ENCODE measurements around the gene LRRC32.
"Not testable (repeated sequence)": the region's sequence is repeated elsewhere in the genome, so short reads cannot be mapped to it uniquely, and the experiment has no call there.

Gene LRRC32

DNA sequence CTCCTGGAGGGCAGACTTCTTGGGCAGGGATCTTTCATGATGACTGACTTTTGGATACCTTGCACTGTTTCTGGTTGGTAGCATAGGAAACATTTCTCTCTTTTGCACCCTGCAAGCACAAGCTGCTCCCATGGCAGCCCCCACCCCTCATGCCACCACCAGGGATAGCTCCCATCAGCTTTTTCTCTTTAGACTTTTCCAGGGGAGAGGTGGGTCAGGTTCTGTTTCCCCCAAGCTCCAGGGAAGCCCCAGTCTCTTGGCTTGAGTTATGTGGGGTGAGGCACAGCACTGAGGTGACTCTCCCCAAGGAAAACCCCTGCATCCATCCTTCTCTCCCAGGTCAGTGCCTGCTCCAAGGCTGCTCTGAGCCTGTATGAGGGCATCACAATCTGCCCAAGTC lies 22.5 kb downstream of the LRRC32 start:
- no peak for DNase-seq (ENCODE audit: low read depth)

DNA sequence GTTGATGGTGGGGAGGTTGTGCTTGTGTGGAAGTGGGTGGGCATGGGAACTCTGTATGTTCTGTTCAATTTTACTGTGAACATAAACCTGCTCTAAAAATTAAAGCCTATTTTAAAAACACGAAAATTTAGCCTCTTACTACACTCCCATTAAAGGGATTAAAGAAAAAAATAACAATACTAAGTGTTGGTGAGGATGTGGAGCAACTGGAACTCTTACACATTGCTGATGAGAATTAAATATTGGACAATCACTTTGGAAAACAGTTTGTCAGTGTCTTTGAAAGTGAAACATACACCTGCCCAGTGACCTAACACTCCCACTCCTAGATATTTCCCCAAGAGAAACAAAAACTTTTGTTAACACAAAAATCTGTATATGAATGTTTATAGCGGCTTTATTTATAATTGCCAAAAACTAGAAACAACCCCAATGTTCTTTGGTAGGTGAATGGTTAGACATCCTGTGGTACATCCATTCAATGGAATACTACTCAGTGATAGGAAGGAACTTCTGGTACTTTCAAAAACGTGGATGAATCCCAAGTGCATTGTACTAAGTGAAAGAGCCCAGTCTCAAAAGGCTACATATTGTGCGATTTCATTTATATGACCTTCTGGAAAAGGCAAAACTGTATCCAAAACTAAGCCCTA lies 23.5 kb downstream of the LRRC32 start:
- DNase-seq (ENCODE audit: low read depth) = no peak

DNA sequence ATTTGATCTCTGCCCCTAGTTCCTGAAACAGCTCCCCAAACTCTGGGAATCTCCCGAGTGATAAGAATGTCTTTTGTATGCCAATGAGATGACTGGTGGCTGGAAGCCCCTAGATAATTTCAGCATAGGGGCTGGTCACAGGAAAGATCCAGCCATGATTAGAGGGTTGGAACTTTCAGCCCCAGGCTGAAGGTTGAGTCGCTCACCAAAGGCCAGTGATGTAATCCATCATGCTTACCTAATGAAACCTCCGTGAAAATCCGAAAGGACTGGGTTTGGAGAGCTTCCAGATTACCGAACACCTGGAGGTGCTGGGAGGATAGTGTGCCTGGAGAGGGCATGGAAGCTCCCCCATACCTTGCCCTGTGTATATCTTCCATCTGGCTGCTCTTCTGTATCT lies 26.0 kb downstream of the LRRC32 start:
- no peak for DNase-seq (ENCODE audit: low read depth)

DNA sequence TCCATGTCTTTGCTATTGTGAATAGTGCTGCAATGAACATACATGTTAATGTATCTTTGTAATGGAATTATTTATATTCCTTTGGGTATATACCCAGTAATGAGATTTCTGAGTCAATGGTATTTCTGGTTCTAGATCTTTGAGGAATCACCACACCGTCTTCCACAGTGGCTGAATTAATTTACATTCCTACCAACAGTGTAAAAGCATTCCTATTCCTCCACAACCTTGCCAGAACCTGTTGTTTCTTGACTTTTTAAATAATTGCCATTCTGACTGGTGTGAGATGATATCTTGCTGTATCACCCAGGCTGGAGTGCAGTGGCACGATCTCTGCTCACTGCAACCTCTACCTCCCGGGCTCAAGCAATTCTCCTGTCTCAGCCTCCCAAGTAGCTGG lies 26.8 kb downstream of the LRRC32 start:
- DNase-seq (ENCODE audit: low read depth) = not testable (repeated sequence)

DNA sequence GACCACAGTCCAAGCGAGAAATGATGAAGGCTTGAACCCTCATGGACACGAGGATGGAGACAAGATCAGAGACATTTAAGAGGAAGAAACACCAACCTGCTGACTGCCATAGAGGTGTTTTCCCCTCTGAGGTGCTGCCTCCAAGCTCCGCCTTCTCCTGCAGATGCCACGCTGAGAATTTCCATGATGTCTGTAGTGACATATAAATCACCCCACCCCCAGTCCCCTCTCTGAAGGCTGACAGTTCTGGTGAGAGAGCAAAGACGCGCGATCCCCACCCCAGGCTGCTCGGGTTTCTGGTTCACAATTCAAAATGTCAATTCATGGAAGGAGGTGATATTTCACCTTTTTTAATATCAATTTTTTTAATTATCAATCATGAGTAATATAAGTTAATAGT lies 28.2 kb downstream of the LRRC32 start:
- no peak for DNase-seq (ENCODE audit: low read depth)

DNA sequence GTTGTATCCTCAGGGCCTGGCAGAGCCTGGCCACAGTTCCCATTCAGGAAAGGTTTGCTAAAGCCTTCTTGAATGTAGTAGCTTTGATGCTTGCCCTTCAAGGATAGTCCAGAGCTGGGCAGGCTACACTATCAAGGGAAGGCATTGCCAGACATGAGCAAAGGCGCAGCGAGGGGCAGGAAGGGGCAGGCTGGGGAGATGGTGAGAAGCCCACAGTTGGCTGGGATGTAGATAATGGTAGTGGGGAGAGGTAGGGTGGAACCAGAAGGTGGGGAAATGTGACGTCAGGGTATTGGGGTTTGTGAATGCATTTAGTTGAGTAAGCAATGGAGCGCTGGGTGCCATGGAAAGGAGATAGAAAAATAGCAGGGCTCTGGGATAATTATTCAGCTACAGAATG lies 28.6 kb downstream of the LRRC32 start:
- DNase-seq (ENCODE audit: low read depth) = no peak

DNA sequence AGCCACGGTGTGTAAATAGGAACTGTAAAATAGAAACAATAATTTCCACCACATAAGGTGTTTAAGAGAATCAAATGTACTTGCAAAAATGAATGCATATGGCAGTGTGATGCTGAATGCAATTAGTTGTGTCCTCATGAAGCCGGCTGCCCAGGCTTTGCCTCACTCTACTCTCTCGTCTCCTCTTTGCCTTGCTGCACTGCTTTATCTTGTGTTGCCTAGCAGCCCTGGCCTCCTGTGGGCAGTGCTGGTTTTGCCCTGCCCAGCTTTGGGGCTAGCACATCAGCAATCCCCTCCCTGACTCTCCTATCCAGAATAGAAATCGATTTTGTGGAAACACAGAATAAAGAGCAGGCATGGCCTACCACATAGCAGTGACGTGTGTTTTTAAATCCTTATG lies 30.0 kb downstream of the LRRC32 start:
- no peak for DNase-seq (ENCODE audit: low read depth)

DNA sequence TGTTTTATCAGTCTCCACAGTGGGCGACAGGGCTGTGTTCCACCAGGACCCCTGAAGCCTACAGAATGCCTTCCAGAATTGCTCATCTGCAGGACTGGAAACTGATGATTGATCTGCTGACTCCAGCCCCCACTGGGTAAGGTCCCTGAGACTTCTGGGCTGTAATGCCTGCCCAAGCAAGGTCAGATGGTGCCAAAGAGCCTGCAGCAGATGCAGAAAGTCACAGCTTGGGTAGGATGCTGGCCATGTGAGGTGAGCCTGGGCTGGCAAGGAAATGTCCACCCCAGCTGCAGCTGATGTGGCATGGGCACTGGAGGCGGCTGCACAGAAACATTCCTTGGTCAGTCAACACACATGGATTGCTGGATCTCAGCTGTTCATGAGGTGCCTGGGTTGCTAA lies 30.9 kb downstream of the LRRC32 start:
- no peak for DNase-seq (ENCODE audit: low read depth)

DNA sequence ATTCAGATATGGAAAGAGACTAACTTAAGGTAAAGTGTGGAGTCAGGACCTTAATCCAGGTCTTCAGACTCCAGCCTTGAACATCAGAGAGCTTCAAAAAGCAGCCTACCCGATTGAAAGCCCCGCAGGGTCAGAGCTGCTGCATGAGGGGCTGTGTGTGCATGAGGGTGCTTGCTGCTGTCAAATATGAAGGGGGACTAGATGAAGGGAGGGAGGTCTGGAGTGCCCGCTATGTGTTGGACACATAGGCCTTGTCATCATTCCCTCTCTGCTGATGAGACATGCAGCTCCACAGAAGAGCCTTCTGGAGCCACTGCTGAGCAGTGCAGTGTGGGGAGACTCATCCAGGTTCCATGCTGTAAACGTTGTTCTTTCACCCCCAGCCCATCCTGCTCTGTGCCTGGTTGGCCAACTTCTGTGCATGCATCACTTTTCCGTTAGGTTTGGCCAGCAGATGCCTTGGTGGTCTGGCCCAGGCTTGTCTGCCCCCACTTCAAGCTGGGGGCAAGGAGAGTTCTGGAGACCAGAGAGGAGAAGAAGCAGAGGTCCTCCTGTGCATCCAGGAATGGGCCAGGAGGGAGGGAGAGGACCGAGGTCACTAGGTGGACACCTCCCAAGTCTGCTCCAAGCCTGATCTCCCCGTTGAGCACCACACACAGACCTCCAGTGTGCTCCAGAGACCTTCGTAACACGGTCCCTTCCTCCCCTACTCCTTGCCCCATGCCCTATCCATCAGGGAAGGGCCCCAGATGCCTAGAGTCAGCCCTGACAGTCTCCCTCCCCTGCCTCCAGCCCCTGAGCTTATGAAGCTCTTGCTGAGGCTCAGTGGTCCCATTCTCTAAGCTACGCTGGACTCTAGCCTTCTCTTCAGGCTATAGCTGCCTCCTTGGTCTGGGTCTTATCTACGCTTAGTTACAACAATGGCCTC lies 32.0 kb downstream of the LRRC32 start:
- DNase-seq (ENCODE audit: low read depth) = no peak

DNA sequence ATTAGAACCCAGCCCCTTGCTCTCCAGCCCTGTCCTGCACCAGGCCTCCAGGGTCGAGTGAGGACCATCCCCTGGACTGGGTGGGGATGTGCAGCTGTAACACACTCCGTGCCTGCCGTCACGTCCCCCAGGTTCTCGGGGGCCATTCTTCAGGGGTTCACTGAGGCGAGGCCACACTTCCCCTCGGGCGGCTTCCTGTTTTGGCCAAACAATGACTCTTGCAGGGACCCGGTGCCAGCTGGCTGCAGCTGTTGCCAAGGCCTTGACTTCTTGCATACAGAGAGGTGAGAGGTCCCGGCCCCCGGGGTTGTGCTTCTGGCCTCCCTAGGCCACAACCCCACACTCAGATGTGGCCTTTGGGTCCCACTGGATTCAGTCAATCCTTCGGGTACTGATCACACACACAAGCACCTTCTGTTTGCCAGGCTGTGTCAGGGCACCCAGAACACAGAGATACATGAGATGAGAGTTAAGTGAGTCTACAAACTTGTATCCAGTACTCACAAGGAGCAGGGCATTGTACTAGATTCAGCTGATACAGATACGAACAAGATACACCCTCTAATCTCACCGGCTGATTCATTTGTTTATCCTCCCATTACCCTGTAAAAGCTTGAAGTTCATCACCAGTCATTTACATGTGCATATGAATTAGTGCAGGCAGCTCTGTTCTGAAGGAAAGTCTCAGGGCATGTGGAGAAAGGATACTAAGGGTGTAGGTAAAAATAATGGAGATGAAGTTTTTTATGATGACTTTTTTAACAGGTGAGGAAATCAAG lies 32.9 kb downstream of the LRRC32 start:
- no peak for DNase-seq (ENCODE audit: low read depth)

DNA sequence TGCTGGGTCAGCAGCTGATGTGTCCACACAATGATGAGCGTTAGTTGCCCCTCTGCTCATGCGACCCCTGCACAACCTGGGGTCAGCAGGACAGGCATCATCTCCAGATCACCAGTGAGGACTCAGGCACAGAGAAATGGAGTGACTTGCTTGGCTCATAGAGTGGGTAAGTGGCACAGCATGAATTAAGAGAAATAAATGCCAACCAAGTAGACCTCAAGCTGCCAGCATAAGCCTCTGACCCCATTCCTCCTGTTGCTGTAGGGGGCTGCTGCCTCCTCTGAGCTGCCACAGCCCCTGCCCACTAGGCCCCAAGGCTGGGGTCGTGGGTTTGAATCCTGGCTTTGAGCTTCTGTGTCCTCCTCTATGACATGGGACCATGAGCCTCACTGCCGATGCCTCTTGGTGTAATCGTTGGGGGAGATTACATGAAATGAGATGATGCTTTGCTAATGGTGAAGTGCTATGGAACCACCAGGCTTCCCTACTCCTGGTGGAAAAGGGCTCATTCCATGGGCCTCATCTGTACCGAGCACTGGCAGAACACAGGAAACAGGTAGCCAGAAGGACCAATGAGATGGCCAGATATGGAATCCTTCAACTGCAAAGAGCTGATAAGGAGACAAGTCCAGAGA lies 33.6 kb downstream of the LRRC32 start:
- no peak for DNase-seq (ENCODE audit: low read depth)

DNA sequence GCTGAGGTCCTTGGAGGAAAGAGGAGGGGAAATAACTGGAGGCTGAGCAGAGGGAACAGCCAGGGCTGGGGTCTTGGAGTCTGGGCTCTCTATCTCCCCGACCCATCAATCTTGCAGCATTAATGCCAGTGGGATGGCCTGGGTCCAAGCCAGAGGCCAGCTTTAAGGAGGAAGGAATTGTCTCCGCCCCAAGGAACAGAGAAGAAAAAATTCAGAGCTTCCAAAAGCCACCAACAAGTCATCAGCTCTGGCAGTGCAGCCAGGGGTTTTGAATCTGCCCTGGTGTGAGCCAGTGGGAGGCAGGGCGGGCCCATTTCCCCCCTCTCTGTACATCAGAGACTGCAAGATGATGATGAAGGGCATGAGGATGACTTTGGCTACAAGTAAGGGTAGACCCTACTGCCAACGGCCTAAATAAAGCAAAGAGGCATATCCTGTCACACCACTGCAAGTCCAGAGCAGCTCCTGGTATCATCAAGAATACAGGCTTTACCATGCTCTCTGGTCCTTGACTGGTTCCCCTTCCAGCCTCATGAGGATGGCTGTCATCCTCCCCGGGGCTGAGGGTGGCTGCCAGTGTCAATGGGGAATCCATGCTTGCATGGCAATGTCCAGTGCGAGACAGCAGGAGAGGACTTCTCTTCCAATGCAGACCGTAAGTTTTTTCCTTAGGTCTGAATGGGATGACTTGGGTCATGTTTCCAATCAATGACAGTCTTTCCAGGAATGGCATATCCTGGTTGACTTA lies 34.4 kb downstream of the LRRC32 start:
- DNase-seq (ENCODE audit: low read depth) = no peak

DNA sequence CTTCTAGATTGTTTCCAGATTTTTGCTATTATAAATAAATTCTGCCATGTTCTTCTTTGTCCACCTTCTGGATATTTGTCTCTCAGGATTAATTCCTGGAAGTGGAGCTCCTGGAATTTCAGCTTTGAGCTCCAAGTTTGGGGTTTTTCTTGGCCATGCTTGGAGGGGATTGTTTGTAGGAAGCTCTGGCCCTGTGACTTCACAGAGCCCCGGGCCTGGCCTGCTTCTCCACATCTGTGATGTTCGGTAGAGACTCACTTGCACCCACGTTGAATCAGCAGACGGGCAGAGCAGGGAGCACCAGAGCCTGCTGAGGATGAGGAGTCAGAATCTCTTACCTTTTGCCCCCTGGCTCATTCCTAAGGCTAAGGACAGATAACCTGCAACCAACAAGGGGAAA lies 35.7 kb downstream of the LRRC32 start:
- no peak for DNase-seq (ENCODE audit: low read depth)

DNA sequence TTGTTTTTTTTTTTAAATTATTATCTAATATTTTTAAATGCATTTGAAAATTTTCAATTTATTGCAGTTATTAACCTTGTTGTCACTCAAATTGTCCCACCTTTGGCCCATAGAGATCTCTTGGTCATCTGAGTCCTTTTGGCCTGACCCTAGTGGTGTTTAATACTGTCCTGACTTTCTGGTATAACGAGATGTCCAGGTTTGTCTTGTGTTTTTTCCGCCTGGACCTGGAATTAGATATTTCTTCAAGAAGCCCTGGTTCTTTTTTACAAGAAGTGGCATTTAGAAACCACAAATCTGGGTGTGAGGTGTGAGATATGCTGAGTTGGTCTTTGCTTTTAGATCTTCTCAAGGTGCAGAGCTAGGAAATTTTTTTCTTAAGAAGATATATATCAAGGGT lies 38.1 kb downstream of the LRRC32 start:
- no peak for DNase-seq (ENCODE audit: low read depth)

DNA sequence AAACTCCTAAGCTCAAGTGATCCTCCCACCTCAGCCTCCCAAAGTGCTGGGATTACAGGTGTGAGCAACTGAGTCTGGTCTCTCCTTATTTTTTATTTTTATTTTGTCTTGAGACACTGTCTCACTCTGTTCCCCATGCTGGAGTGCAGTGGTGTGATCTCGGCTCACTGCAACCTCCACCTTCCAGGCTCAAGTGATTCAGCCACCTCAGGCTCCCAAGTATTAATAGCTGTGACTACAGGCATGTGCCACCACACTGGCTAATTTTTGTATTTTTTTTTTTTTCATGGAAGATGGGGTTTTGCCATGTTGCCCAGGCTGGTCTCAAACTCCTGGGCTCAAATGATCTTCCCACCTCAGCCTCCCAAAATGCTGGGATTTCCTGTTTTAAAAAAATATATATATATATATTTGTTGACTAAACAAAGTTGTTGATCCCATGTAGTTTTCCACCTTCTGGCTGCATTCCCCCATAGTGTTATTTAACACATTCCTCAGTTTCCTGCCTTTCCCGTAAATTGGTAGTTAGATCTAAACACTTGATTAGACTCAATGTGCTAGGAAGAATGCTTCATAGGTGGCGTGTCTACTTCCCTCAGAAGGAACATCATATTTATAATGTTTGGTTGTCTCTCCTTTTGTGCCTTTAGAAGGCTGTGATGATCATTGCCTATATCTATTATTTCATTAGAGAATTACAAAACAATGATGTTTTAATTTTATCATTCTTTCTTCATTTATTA lies 38.8 kb downstream of the LRRC32 start:
- no peak for DNase-seq (ENCODE audit: low read depth)

DNA sequence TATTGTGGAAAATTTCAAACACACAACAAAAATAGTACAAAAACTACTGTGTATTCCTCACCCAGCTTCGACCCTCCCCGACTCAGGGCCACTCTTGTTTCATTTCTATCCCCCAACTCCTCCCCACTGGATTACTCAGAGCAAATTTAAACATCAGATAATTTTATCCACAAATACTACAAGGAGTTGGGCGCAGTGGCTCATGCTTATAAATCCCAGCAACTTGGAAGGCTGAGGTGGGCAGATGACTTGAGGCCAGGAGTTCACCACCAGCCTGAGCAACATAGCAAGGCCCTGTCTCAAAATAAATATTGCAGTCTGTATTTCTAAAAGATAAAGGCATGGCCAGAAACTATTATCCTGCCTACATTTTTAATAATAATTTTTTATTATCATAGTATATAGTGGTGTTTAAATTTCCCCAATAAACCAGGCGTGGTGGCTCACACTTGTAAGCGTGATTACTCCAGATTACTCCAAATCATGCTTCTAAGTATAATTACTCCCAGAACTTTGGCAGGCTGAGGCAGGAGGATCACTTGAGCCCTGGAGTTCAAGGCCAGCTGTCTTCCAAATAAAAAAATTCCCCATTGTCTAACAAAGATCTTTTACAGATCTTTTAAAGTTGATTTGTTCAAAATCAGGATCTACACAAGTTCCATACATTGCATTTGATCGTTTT lies 39.8 kb downstream of the LRRC32 start:
- DNase-seq (ENCODE audit: low read depth) = no peak

DNA sequence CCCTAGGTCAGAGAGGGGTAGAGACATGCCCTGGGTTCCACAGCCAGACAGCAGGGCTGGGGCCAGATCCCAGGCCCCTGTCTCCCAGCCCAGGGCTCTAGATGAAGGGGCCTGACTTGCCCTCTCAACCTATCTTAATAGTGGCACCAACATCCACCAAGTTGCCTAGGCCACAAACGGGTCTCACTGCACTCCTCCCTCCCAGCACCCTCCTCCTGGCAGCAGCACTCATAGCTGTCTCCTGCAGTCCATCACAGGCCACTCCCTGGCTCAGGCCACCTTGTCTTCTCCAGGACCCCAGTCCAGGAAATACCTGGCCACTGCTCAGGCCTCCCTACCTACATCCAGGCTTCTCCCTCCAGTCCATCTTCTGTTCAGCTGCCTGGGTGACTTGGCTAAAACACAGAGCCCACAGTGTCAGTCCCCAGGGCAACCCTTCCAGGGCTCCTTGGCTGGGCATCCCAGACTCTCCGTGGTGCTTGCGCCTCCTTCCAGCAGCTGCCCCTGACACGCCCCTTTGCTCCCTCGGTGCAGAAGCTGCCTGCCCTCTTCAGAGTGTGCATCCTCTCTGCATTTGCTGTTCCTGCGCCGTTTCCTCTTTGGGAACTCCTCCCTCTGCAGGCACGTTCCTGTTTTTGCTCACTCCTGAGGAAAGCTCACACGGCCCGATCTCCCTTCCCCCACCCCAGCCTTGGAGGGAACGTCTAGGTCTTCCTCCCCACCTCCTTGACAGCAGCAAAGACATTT lies 40.5 kb downstream of the LRRC32 start:
- no peak for DNase-seq (ENCODE audit: low read depth)

DNA sequence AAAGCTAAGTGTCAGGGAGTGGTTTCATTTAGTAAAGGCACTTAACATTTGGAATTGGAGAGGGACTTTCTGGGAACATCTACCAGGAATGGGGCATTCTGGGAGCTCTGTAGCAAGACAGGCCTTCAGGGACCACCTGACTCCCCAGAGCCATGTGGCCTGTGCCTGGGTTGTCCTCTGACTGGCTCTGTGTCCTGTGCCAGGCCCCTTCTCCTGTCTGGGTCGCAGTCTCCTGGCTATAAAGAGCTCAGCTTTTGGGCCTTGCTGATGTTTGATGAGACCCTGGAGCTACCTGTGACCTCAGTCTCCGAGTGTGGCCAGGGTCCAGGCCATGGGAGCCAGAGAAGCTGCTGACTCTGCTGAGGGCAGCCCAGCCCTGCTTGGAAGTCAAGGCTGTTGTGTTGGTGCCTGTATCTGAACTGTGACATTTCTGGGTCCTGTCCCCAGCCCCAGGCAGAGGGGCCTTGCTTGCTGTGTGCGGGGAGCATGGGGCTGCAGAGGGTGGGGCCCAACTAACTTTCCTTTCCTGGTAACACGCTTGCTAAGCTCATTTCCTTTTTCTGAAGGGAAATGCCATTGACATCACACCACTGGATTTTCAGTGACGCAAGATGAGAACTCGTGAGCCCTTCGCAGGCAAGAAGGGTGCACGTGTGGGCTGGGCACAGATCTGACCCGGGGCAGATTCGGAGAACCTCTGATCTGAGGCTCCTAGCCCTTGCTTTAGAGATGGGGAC lies 41.3 kb downstream of the LRRC32 start:
- DNase-seq (ENCODE audit: low read depth) = no peak

DNA sequence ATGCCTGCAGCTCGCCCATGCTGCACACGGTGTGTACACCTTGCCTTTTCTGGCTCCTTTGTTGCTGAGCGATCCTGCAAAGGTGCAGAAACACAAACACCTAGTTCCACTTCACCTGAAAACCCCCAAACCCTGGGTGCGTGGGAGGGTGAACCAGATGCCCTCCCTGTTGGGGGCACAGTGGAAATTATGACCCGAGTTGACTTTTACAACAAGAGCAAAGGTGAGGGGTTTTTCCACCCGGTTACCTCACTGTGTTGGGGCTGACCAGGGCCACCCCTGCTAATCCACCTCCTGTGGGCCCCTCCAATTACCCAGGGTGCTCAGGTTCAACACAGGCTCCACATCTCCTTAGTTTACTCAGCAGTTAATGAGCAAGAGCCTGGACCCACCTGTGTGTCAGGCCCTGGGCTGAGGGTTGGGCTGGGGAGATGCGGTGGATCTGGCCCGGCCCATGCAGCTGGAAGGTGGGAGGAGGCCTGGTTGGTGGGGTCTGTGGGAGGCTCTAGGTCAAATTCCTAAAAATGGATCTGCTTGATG lies 42.1 kb downstream of the LRRC32 start:
- no peak for DNase-seq (ENCODE audit: low read depth)

Data from stimulated activated CD8-positive, alpha-beta memory T cell treated with anti-CD3 and anti-CD28 coated beads, Interleukin-4, amount 100 ng/mL, for 24 hours (primary cell).